GM19438 (cell line): Measurements from ENCODE around the gene CENPP.

Source experiments
- ATAC-seq: cut with Tn5 transposase; IDR thresholded peaks from one replicate; pipeline ENCODE4 v1.9.1; 2021; ENCODE audit warnings: low read depth; ENCODE audit not compliant: unreplicated experiment

The CENPP gene

GRCh38 chr9:92666236-92666635, 340.5 kb downstream of the CENPP start:
- no peak for ATAC-seq

- ATAC-seq, result no peak
Observed at GRCh38 chr9:92666912-92667532, 341.3 kb downstream of the CENPP start.

- ATAC-seq, result no peak
Observed at GRCh38 chr9:92668746-92669526, 343.2 kb downstream of the CENPP start.

GRCh38 chr9:92669527-92669889, 343.8 kb downstream of the CENPP start:
- ATAC-seq, result peak; percentile 8
